HCT116 (cell line): ENCODE data around the gene DTNB.

Source experiments
- CBX3 ChIP-seq: IDR thresholded peaks from 2 replicates; pipeline ENCODE4 v1.6.1; 2012; ENCODE audit warnings: low read depth
- CTCF ChIP-seq, 3 experiments: fragments of 200-600 bp in 1 of 3; sonication (generic) in 1 of 3; IDR thresholded peaks in 2 of 3; conservative IDR thresholded peaks in 1 of 3; 2 replicates each; pipeline ENCODE4 v1.5.1; 2012 to 2017; ENCODE audit warnings: low read depth in 2 of 3, low read length in 2 of 3, antibody characterized with exemption in 1 of 3, borderline replicate concordance in 1 of 3, control low read depth in 1 of 3, mild to moderate bottlenecking in 1 of 3, mixed read lengths in 1 of 3, mixed run types in 1 of 3, moderate library complexity in 1 of 3; ENCODE audit not compliant: insufficient read depth in 1 of 3
- EGR1 ChIP-seq: IDR thresholded peaks from 2 replicates; pipeline ENCODE4 v1.6.1; 2012; ENCODE audit warnings: low read depth
- EZH2phosphoT487 ChIP-seq: fragments of 200-600 bp; IDR thresholded peaks from 2 replicates; pipeline ENCODE4 v1.6.1; 2018; ENCODE audit warnings: antibody characterized with exemption, borderline replicate concordance
- MAX ChIP-seq: IDR thresholded peaks from 2 replicates; pipeline ENCODE4 v1.6.1; 2012
- POLR2A ChIP-seq: IDR thresholded peaks from 2 replicates; pipeline ENCODE4 v1.7.0; 2011; ENCODE audit warnings: borderline replicate concordance; ENCODE audit not compliant: insufficient read depth, insufficient read length; ENCODE audit errors: extremely low read depth
- REST ChIP-seq: IDR thresholded peaks from 2 replicates; pipeline ENCODE4 v1.6.1; 2012; ENCODE audit warnings: low read depth
- SP1 ChIP-seq: IDR thresholded peaks from 2 replicates; pipeline ENCODE4 v1.6.1; 2012; ENCODE audit warnings: low read depth
- YY1 ChIP-seq: IDR thresholded peaks from 2 replicates; pipeline ENCODE4 v1.6.1; 2011; ENCODE audit warnings: low read length, low read depth, moderate library complexity, mild to moderate bottlenecking; ENCODE audit not compliant: insufficient replicate concordance; ENCODE audit errors: extremely low read depth
- ZNF274 ChIP-seq: fragments of 200-500 bp; sonication (Bioruptor generic); IDR thresholded peaks from 2 replicates; pipeline ENCODE4 v1.6.1; 2014; ENCODE audit warnings: mild to moderate bottlenecking, low read depth, low read length, inconsistent platforms

GRCh38 chr2:25682082-25682481 lies 8.7 kb upstream of the DTNB start:
- TF ChIP-seq CTCF (IDR thresholded peaks at IDR 0.05 in 2 of 3, conservative IDR thresholded peaks at IDR 0.05 in 1 of 3; ENCODE audit: borderline replicate concordance in 1 of 3, insufficient read depth in 1 of 3, low read depth in 2 of 3, low read length in 2 of 3) (no peak), MAX (no peak), YY1 (no peak), POLR2A (no peak), REST (no peak), SP1 (no peak), EGR1 (no peak), ZNF274 (no peak), EZH2phosphoT487 (no peak), CBX3 (no peak)
